RWPE2 (cell line): Measurements from ENCODE around the gene CBX4.

Source experiments
- ATAC-seq: fragments of 200-7000 bp; cut with Tn5 transposase; 3 replicates; pipeline ENCODE4 v1.9.1; 2021; ENCODE audit warnings: low read depth
- DNase-seq: peaks from one replicate; pipeline ENCODE4 v3.0.0-alpha.2; 2020; ENCODE audit warnings: low spot score
- H3K27ac ChIP-seq: fragments of 450-650 bp; 2 replicates; pipeline ENCODE4 v1.5.1; 2017; ENCODE audit warnings: mild to moderate bottlenecking; ENCODE audit not compliant: poor library complexity, severe bottlenecking
- H3K27me3 ChIP-seq: fragments of 250-450 bp; sonication (Bioruptor Pico); 2 replicates; pipeline ENCODE4 v1.5.1; 2021; ENCODE audit warnings: mild to moderate bottlenecking, moderate library complexity; ENCODE audit not compliant: insufficient read depth, poor library complexity, severe bottlenecking
- H3K36me3 ChIP-seq: fragments of 250-450 bp; sonication (Bioruptor Pico); 2 replicates; pipeline ENCODE4 v1.5.1; 2020; ENCODE audit warnings: low read depth, mild to moderate bottlenecking, moderate library complexity
- H3K4me1 ChIP-seq: fragments of 250-450 bp; sonication (Bioruptor Pico); 2 replicates; pipeline ENCODE4 v1.5.1; 2021; ENCODE audit warnings: mild to moderate bottlenecking, moderate library complexity; ENCODE audit not compliant: insufficient read depth, poor library complexity, severe bottlenecking
- H3K4me3 ChIP-seq: fragments of 250-450 bp; sonication (Bioruptor Pico); 2 replicates; pipeline ENCODE4 v1.5.1; 2021; ENCODE audit warnings: mild to moderate bottlenecking, moderate library complexity; ENCODE audit not compliant: severe bottlenecking
- H3K9me3 ChIP-seq: fragments of 250-450 bp; sonication (Bioruptor Pico); 2 replicates; pipeline ENCODE4 v1.5.1; 2021; ENCODE audit warnings: mild to moderate bottlenecking, moderate library complexity; ENCODE audit not compliant: severe bottlenecking
- CTCF ChIP-seq: fragments of 450-650 bp; IDR thresholded peaks from one replicate; pipeline ENCODE4 v1.5.1; 2017; ENCODE audit warnings: mild to moderate bottlenecking, moderate library complexity; ENCODE audit not compliant: poor library complexity, severe bottlenecking

CBX4 gene

GRCh38 chr17:79825580-79825921 lies 13.7 kb downstream of the CBX4 start:
- Histone ChIP-seq H3K27me3 (no peaks in the 10 kb centered on the region), H3K4me3 (no peak overlapping the region), H3K27ac (no peak overlapping the region), H3K9me3 (no peaks in the 10 kb centered on the region), H3K4me1 (no peaks in the 10 kb centered on the region), H3K36me3 (no peaks in the 10 kb centered on the region)
- TF ChIP-seq CTCF, result no peak
- no peak for ATAC-seq
- DNase-seq, result no peak

GRCh38 chr17:79824893-79825579 lies 14.2 kb downstream of the CBX4 start:
- H3K27me3 ChIP-seq, result no peaks in the 10 kb centered on the region
- H3K4me3 ChIP-seq, result no peak overlapping the region
- H3K27ac ChIP-seq, result no peak overlapping the region
- no peak for DNase-seq
- H3K9me3 ChIP-seq, result no peaks in the 10 kb centered on the region
- no peak for TF ChIP-seq CTCF
- no peak for ATAC-seq
- H3K36me3 ChIP-seq, result no peaks in the 10 kb centered on the region
- H3K4me1 ChIP-seq, result no peaks in the 10 kb centered on the region

- H3K27me3 ChIP-seq, result no peaks in the 10 kb centered on the region
Observed at GRCh38 chr17:79824234-79824633, 15.0 kb downstream of the CBX4 start.

GRCh38 chr17:79822583-79823124 lies 16.6 kb downstream of the CBX4 start:
- no peak overlapping the region for H3K27ac ChIP-seq
- no peak for ATAC-seq

More at GRCh38 chr17:79824234-79824633, 15.0 kb downstream of the CBX4 start:
- ATAC-seq (no peak), DNase-seq (no peak)
- H3K4me3 ChIP-seq, result no peak overlapping the region
- no peaks in the 10 kb centered on the region for H3K9me3 ChIP-seq
- H3K4me1 ChIP-seq, result no peaks in the 10 kb centered on the region
- no peak overlapping the region for H3K27ac ChIP-seq
- TF ChIP-seq CTCF, result no peak
- H3K36me3 ChIP-seq, result no peaks in the 10 kb centered on the region

More at GRCh38 chr17:79822583-79823124, 16.6 kb downstream of the CBX4 start:
- no peaks in the 10 kb centered on the region for H3K4me1 ChIP-seq
- no peak for TF ChIP-seq CTCF
- no peak for DNase-seq
- H3K4me3 ChIP-seq, result no peak overlapping the region
- H3K27me3 ChIP-seq, result no peaks in the 10 kb centered on the region
- H3K9me3 ChIP-seq, result no peaks in the 10 kb centered on the region
- H3K36me3 ChIP-seq, result no peaks in the 10 kb centered on the region
